Type B pancreatic cell (in vitro differentiated cells): ENCODE results near the gene TNN. TPM values are rescaled to one million over a fixed set of nuclear protein-coding genes. Genes with fewer than 3 reads are reported as not detected.

Experiments
- DNase-seq: peaks from one replicate; pipeline ENCODE4 v3.0.0; 2021; ENCODE audit warnings: mixed read lengths; ENCODE audit not compliant: unreplicated experiment; ENCODE audit errors: extremely low spot score
- H3K27ac Mint-ChIP-seq: 2 replicates; pipeline ENCODE4 v1.8.0; 2021; ENCODE audit warnings: mild to moderate bottlenecking, mixed read lengths
- H3K27me3 Mint-ChIP-seq: 2 replicates; pipeline ENCODE4 v1.8.0; 2021; ENCODE audit warnings: mixed read lengths
- H3K36me3 Mint-ChIP-seq: 2 replicates; pipeline ENCODE4 v1.8.0; 2021; ENCODE audit warnings: mixed read lengths
- H3K4me1 Mint-ChIP-seq: one replicate; pipeline ENCODE4 v1.8.0; 2021; ENCODE audit warnings: mixed read lengths; ENCODE audit not compliant: unreplicated experiment
- H3K4me3 Mint-ChIP-seq: 2 replicates; pipeline ENCODE4 v1.8.0; 2021; ENCODE audit warnings: mild to moderate bottlenecking, mixed read lengths
- H3K9me3 Mint-ChIP-seq: 2 replicates; pipeline ENCODE4 v1.8.0; 2021; ENCODE audit warnings: mixed read lengths
- total RNA-seq: library from RNA; stranded (reverse); gene quantifications from 2 replicates; pipeline ENCODE4 v1.2.1, GENCODE V29; 2021; ENCODE audit warnings: low replicate concordance
- TF ChIP-seq, protein P1 (sequence below): fragments of 200-600 bp; sonication (generic); conservative IDR thresholded peaks from 2 replicates; pipeline ENCODE4 v1.5.0; 2021; ENCODE audit warnings: antibody characterized with exemption, mild to moderate bottlenecking

The TNN gene
- total RNA-seq, 1 donor from 2014 or later: 5.0 TPM

DNA sequence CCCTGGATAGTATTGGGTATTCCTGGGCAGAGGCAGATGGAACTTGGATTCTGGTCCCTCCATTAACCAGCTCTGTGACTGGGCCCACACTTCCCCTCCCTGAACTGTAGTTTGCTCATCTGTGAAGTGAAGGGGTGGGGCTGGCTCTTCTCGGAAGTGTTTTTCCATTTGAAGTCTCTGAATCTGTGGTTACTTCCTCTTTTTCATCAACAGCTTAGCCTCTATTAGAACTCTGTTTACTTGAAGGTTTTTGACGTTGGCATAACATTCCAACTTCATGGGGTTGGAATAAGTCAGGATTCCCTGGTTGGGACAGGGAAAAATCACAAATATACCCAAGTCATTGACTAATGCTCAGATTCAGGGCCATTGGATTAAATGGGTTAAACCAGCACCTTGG lies 121.3 kb downstream of the TNN start:
- Mint-ChIP-seq H3K27me3 (peaks cover 40% of the 10 kb centered on the region), H3K9me3 (no peaks in the 10 kb centered on the region), H3K27ac (no peak overlapping the region), H3K36me3 (no peaks in the 10 kb centered on the region), H3K4me3 (no peak overlapping the region), H3K4me1 (peaks cover 4% of the 10 kb centered on the region)
- TF ChIP-seq, protein P1, sequence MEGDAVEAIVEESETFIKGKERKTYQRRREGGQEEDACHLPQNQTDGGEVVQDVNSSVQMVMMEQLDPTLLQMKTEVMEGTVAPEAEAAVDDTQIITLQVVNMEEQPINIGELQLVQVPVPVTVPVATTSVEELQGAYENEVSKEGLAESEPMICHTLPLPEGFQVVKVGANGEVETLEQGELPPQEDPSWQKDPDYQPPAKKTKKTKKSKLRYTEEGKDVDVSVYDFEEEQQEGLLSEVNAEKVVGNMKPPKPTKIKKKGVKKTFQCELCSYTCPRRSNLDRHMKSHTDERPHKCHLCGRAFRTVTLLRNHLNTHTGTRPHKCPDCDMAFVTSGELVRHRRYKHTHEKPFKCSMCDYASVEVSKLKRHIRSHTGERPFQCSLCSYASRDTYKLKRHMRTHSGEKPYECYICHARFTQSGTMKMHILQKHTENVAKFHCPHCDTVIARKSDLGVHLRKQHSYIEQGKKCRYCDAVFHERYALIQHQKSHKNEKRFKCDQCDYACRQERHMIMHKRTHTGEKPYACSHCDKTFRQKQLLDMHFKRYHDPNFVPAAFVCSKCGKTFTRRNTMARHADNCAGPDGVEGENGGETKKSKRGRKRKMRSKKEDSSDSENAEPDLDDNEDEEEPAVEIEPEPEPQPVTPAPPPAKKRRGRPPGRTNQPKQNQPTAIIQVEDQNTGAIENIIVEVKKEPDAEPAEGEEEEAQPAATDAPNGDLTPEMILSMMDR: no peak
- DNase-seq: no peak

DNA sequence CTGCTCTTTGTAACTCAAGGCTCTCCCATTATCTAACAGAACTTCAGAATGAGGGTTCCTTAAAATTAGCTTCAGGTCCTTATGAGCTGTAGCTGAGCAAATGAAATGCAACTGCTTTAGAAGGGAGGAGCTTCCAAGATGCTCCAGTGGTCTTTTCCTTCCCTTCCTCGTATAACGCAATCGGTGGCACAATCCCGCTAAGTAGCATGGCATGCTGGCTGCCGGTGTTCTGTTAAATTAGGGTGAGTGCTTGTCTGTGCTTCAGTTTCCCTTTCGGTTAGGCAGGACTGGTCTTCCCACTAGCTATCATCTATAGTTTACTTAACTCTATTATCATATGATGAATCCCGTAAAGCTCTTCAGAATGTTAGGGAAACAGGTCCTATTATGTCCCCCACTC lies 124.0 kb downstream of the TNN start:
- H3K9me3 Mint-ChIP-seq: no peaks in the 10 kb centered on the region
- TF ChIP-seq, protein P1: no peak
- peak overlapping the region; percentile 93 for H3K4me3 Mint-ChIP-seq
- H3K4me1 Mint-ChIP-seq: peaks cover 4% of the 10 kb centered on the region
- H3K27ac Mint-ChIP-seq: peak overlapping the region; percentile 96
- no peak for DNase-seq
- peaks cover 53% of the 10 kb centered on the region for H3K27me3 Mint-ChIP-seq
- no peaks in the 10 kb centered on the region for H3K36me3 Mint-ChIP-seq

DNA sequence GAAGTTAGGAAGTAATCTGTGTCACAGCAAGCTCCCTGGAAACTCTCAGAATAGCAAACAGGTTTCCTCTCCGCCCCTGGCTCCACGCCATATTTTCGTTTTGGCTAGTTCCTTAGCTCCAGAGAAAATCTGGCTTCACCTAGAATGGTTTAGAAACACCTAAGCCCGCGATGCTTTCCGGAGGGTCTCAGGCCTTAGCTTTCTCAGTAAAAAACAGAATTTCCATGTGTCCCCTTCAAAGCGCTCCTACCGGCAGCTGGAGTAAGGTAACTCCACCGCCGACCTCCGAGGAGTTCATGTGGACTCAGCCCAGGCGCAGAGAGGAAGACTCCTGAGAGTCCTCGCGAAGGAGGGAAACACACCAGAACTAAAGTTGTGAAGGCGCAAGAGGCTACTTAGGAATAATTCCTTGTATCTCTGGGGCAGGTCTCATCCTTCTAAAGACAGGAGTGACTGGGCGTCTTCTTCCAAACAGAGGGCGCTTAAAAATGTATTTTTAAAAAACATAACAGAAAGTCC lies 124.5 kb downstream of the TNN start:
- Mint-ChIP-seq H3K9me3 (no peaks in the 10 kb centered on the region), H3K27ac (peak overlapping the region; percentile 96), H3K4me1 (peaks cover 4% of the 10 kb centered on the region), H3K36me3 (no peaks in the 10 kb centered on the region), H3K27me3 (peaks cover 53% of the 10 kb centered on the region), H3K4me3 (peak overlapping the region; percentile 93)
- DNase-seq: no peak
- TF ChIP-seq, protein P1: no peak

DNA sequence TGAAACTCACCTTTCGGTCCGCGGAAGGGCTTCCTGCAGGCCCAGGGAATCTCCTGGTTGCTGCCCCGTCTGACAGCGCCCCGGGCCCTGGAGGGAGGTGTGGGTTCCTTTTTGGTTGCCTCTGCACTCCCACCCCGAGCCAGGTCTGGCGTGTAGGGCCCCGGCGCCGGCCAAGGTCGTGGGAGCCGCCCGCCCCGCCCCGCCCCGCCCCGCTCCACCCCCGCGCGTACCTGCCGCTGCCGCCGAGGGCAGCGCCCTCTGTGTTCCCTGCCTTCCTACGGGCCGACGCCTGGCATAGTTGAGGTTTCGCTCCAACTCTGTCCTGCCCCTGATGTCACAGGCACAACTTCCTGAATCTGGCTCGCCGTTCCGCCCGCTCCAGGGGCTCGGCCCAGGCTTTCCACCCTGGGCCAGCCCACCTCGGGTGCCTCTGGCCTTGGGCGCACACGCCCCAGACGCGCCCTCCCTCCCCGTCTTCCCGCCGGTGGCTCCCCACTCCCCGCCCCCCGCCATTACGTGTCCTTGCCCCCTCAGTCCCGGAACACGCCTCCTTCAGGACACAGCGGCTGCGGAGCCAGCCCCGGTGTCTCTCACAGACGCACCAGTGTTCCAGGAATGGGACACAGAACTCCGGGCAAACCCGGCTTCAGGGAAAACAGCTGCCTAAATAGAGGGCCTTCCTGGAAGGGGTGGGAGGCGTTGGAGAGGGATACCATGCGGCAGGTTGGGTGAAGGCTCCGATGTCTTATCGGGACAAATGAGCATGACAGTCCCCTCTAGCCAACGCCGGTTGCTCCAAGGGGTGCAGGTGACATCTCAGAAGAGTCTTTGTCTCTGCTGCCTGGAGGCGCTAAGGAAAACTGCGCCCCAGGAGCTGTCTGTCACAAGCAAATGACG lies 125.2 kb downstream of the TNN start, which contains the start of gene KIAA0040:
Gene KIAA0040, minus strand, starts transcription at position 147 of the 897 bp plus-strand sequence. CDS start 31,763 bp downstream, outside the sequence.
- Mint-ChIP-seq H3K27me3 (peaks cover 56% of the 10 kb centered on the region), H3K9me3 (no peaks in the 10 kb centered on the region), H3K4me3 (peak within 1 kb of the TSS; percentile 93), H3K36me3 (no peaks in the 10 kb centered on the region), H3K27ac (peak within 1 kb of the TSS; percentile 96), H3K4me1 (peaks cover 9% of the 10 kb centered on the region)
- DNase-seq: no peak
- TF ChIP-seq, protein P1: peak; percentile 33

DNA sequence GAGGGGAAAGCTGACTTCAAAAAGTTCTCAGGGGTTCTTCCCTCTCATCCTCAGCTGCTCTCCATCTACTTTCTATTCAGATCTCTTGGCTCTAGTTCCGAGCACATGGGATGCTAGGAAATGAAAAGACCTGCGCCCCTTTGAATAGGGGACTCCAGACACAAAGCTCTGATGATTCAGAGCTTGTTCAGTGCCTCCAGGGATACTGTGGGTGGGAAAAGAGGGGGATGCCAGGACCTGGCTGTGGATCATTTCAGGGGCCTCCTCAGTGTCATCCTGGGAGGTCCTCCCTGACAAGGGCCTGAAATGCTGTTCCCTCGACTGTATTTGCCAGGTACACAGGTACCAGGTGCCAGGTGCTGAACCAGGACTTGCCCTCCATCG lies 125.9 kb downstream of the TNN start:
- Mint-ChIP-seq H3K36me3 (no peaks in the 10 kb centered on the region), H3K4me3 (peak overlapping the region; percentile 93), H3K27me3 (peaks cover 57% of the 10 kb centered on the region), H3K4me1 (peaks cover 9% of the 10 kb centered on the region), H3K27ac (peak overlapping the region; percentile 96), H3K9me3 (no peaks in the 10 kb centered on the region)
- no peak for DNase-seq
- TF ChIP-seq, protein P1: no peak
